IMR-90 (cell line): Measurements from ENCODE around the gene PEX10. TPM values are rescaled to one million over a fixed set of nuclear protein-coding genes. Genes with fewer than 3 reads are reported as not detected.

Experiments used
- ATAC-seq: fragments of 200-7000 bp; cut with Tn5 transposase; 2 replicates; pipeline ENCODE4 v1.9.1; 2020; ENCODE audit warnings: low read depth, mild to moderate bottlenecking, moderate library complexity
- BruUV-seq: library from RNA; stranded (reverse); fragments of 400-500 nt; replicated peaks from 2 replicates; lab custom pipeline; 2021; lab: Mats Ljungman, UMichigan
- CTCF ChIA-PET: fragments of 300-600 bp; formaldehyde crosslinking; extraction: SDS; loops from one replicate; lab custom pipeline; 2021; ENCODE audit warnings: antibody characterized with exemption; lab: Yijun Ruan, JAX
- POLR2A ChIA-PET: fragments of 300-600 bp; sonication (Branson Sonifier 250); formaldehyde crosslinking; loops from one replicate; lab custom pipeline; 2022; ENCODE audit warnings: antibody characterized with exemption; ENCODE audit not compliant: unreplicated experiment; lab: Charles Lee
- DNase-seq: peaks from one replicate; pipeline ENCODE4 v3.0.0; 2013
- H2AFZ ChIP-seq: replicated peaks from 2 replicates; pipeline ENCODE3; 2013; ENCODE audit warnings: low read length, mild to moderate bottlenecking; ENCODE audit not compliant: poor library complexity
- H2AK5ac ChIP-seq: 2 replicates; pipeline ENCODE4 v1.6.1; 2013; ENCODE audit warnings: low read depth, low read length, inconsistent platforms
- H2AK9ac ChIP-seq: replicated peaks from 2 replicates; pipeline ENCODE3; 2013; ENCODE audit warnings: mild to moderate bottlenecking, low read depth, low read length, moderate library complexity; ENCODE audit not compliant: poor library complexity
- H2BK120ac ChIP-seq: 2 replicates; pipeline ENCODE4 v1.6.1; 2013; ENCODE audit warnings: low read depth, low read length, inconsistent platforms
- H2BK15ac ChIP-seq: 3 replicates; pipeline ENCODE4 v1.6.1; 2013; ENCODE audit warnings: low read depth, low read length, inconsistent platforms
- H2BK20ac ChIP-seq: 2 replicates; pipeline ENCODE4 v1.6.1; 2013; ENCODE audit warnings: low read depth, mild to moderate bottlenecking, inconsistent platforms, low read length, moderate library complexity
- H2BK5ac ChIP-seq: 2 replicates; pipeline ENCODE4 v1.6.1; 2013; ENCODE audit warnings: mild to moderate bottlenecking, low read depth, low read length, inconsistent platforms; ENCODE audit not compliant: poor library complexity, severe bottlenecking
- H3K14ac ChIP-seq: replicated peaks from 2 replicates; pipeline ENCODE4 v1.6.1; 2013; ENCODE audit warnings: low read depth, low read length, inconsistent platforms
- H3K18ac ChIP-seq: 2 replicates; pipeline ENCODE4 v1.6.1; 2013; ENCODE audit warnings: low read depth, low read length, control low read depth
- H3K23ac ChIP-seq: 2 replicates; pipeline ENCODE4 v1.6.1; 2013; ENCODE audit warnings: low read depth, low read length, inconsistent platforms
- H3K27ac ChIP-seq: 2 replicates; pipeline ENCODE4 v1.5.1; 2013; ENCODE audit warnings: mild to moderate bottlenecking, control low read depth, low read length; ENCODE audit not compliant: insufficient read depth
- H3K27me3 ChIP-seq: 2 replicates; pipeline ENCODE4 v1.6.1; 2013; ENCODE audit warnings: low read length; ENCODE audit not compliant: control insufficient read depth, insufficient read depth
- H3K36me3 ChIP-seq: 2 replicates; pipeline ENCODE4 v1.6.1; 2013; ENCODE audit warnings: low read length, mixed read lengths; ENCODE audit not compliant: control insufficient read depth, insufficient read depth
- H3K4ac ChIP-seq: 2 replicates; pipeline ENCODE4 v1.6.1; 2013; ENCODE audit warnings: low read depth, low read length, inconsistent platforms
- H3K4me1 ChIP-seq: 2 replicates; pipeline ENCODE4 v1.6.1; 2013; ENCODE audit warnings: low read length, mixed read lengths; ENCODE audit not compliant: control insufficient read depth, insufficient read depth
- H3K4me2 ChIP-seq: 2 replicates; pipeline ENCODE4 v1.6.1; 2013; ENCODE audit warnings: low read depth, mild to moderate bottlenecking, control low read depth, low read length, moderate library complexity
- H3K4me3 ChIP-seq: 2 replicates; pipeline ENCODE4 v1.5.1; 2013; ENCODE audit warnings: low read depth, mild to moderate bottlenecking, control low read depth, low read length, moderate library complexity; ENCODE audit not compliant: insufficient read depth
- H3K56ac ChIP-seq: 2 replicates; pipeline ENCODE4 v1.6.1; 2013; ENCODE audit warnings: low read length, inconsistent platforms; ENCODE audit not compliant: insufficient read depth; ENCODE audit errors: extremely low read depth
- H3K79me1 ChIP-seq, 2 experiments: 2 replicates each; pipeline ENCODE4 v1.6.1; 2013; ENCODE audit warnings: low read length in 2 of 2, inconsistent platforms in 1 of 2, low read depth in 1 of 2
- H3K9ac ChIP-seq: 2 replicates; pipeline ENCODE4 v1.6.1; 2013; ENCODE audit warnings: low read depth, low read length, control low read depth
- H3K9me1 ChIP-seq: 2 replicates; pipeline ENCODE4 v1.6.1; 2013; ENCODE audit warnings: low read length, inconsistent platforms; ENCODE audit not compliant: insufficient read depth
- H3K9me3 ChIP-seq: 2 replicates; pipeline ENCODE4 v1.6.1; 2013; ENCODE audit warnings: low read length; ENCODE audit not compliant: control insufficient read depth, insufficient read depth
- H4K20me1 ChIP-seq: 2 replicates; pipeline ENCODE4 v1.6.1; 2013; ENCODE audit warnings: low read length, inconsistent platforms; ENCODE audit not compliant: insufficient read depth
- H4K5ac ChIP-seq: 2 replicates; pipeline ENCODE4 v1.6.1; 2013; ENCODE audit warnings: mild to moderate bottlenecking, low read depth, low read length, control low read depth
- H4K8ac ChIP-seq, 2 experiments: 2 replicates each; pipeline ENCODE4 v1.6.1; 2013; ENCODE audit warnings: low read depth in 2 of 2, low read length in 2 of 2, control low read depth in 1 of 2, inconsistent platforms in 1 of 2
- H4K91ac ChIP-seq: 2 replicates; pipeline ENCODE4 v1.6.1; 2013; ENCODE audit warnings: low read depth, low read length, inconsistent platforms; ENCODE audit not compliant: insufficient read depth
- BHLHE40 ChIP-seq: fragments of 150-350 bp; IDR thresholded peaks from 2 replicates; pipeline ENCODE4 v1.6.1; 2016; ENCODE audit warnings: mild to moderate bottlenecking, low read depth, low read length
- CHD1 ChIP-seq: IDR thresholded peaks from 2 replicates; pipeline ENCODE4 v1.6.1; 2012; ENCODE audit warnings: low read depth, low read length, improper control_type of control experiment
- ELK1 ChIP-seq: fragments of 150-350 bp; IDR thresholded peaks from 2 replicates; pipeline ENCODE4 v1.6.1; 2016; ENCODE audit warnings: low read depth, mild to moderate bottlenecking, low read length, moderate library complexity, borderline replicate concordance
- MAFK ChIP-seq: IDR thresholded peaks from 2 replicates; pipeline ENCODE4 v1.6.1; 2012; ENCODE audit warnings: low read depth, low read length, improper control_type of control experiment
- MAZ ChIP-seq: IDR thresholded peaks from 2 replicates; pipeline ENCODE4 v1.6.1; 2012; ENCODE audit warnings: low read depth, mild to moderate bottlenecking, low read length, improper control_type of control experiment, moderate library complexity, borderline replicate concordance
- MXI1 ChIP-seq: IDR thresholded peaks from 2 replicates; pipeline ENCODE4 v1.6.1; 2012; ENCODE audit warnings: low read depth, mild to moderate bottlenecking, low read length, moderate library complexity, borderline replicate concordance
- NFE2L2 ChIP-seq: fragments of 150-350 bp; IDR thresholded peaks from 2 replicates; pipeline ENCODE4 v1.6.1; 2016; ENCODE audit warnings: low read depth, mild to moderate bottlenecking, low read length
- RAD21 ChIP-seq: IDR thresholded peaks from 2 replicates; pipeline ENCODE4 v1.6.1; 2012; ENCODE audit warnings: low read length, improper control_type of control experiment
- RCOR1 ChIP-seq: IDR thresholded peaks from 2 replicates; pipeline ENCODE4 v1.6.1; 2012; ENCODE audit warnings: mild to moderate bottlenecking, low read length, improper control_type of control experiment; ENCODE audit not compliant: insufficient replicate concordance
- USF2 ChIP-seq: fragments of 150-350 bp; IDR thresholded peaks from 2 replicates; pipeline ENCODE4 v1.6.1; 2017; ENCODE audit warnings: mild to moderate bottlenecking, antibody characterized with exemption, low read length, low read depth
- WGBS, 2 experiments: methylation state at CpG; one replicate each; pipeline versions ENCODE4 v1.1.5 to v1.1.7; 2013; ENCODE audit warnings: missing lambda C conversion rate in 2 of 2; ENCODE audit not compliant: insufficient read length in 1 of 2; ENCODE audit errors: extremely low coverage in 2 of 2; 5-methylcytosine and 5-hydroxymethylcytosine counted together
- dilution Hi-C: fragments of 300-500 bp; cut with HindIII; formaldehyde crosslinking; loops from one replicate; pipeline ENCODE4 v1.14.3; 2018; ENCODE audit warnings: low sequenced_read_pairs; ENCODE audit not compliant: unreplicated experiment
- in situ Hi-C: fragments of 300-500 bp; cut with MboI; formaldehyde crosslinking; loops from 3 replicates; pipeline ENCODE4 v1.14.3; 2019; ENCODE audit warnings: low sequenced_read_pairs, inconsistent platforms, mixed read lengths
- intact Hi-C: fragments of 100-400 bp; cut with micrococcal nuclease; formaldehyde crosslinking; loops from 2 replicates; pipeline ENCODE4 v1.10.0; 2022
- polyA plus RNA-seq, 3 experiments: library from polyadenylated mRNA; depleted of rRNA; stranded (reverse); fragments of >200 nt; gene quantifications; 2 replicates each; pipeline ENCODE4 v1.2.3, GENCODE V29; 2012; ENCODE audit warnings: low replicate concordance in 1 of 3
- total RNA-seq: library from RNA; depleted of rRNA; stranded (reverse); fragments of >200 nt; gene quantifications from 2 replicates; pipeline ENCODE4 v1.2.3, GENCODE V29; 2012

PEX10 gene
- total and polyA plus RNA-seq, 2 of the 4 experiments (the other 2 are of a cell fraction): 16.9 to 19.7 TPM

DNA sequence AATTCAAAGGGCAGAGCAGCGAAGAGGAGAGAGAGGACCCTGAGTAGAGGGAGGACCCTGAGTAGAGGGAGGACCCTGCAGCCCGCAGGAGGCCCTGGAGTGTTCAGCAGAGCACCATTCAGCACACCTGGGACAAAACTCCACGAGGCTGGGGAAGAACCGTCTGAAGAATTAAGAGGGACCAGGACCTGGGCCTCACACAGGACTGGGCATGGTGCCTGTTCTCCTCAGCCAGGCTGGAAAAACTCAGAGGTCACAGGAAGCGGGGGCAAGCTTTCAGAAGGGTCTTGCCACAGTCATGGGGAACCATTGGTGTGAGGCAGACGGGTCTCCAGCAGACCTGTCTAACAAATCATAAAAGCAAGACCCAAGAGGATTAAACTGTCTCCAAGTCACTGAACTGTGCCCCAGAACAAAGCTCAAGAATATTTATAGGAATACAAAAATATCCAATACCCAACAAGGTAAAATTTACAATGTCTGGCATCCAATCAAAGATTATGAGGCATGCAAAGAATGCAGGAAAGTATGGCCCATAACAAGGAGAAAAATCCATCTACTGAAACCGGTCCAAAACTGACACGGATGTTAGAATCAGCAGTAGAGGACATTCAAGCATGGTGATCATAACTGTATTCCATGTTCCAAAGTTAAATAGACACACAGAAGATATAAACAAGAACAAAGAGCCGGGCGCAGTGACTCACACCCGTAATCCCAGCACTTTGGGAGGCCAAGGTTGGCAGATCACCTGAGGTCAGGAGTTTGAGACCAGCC is 51.6 kb downstream of the PEX10 start (continued):
- no peak for TF ChIP-seq USF2

DNA sequence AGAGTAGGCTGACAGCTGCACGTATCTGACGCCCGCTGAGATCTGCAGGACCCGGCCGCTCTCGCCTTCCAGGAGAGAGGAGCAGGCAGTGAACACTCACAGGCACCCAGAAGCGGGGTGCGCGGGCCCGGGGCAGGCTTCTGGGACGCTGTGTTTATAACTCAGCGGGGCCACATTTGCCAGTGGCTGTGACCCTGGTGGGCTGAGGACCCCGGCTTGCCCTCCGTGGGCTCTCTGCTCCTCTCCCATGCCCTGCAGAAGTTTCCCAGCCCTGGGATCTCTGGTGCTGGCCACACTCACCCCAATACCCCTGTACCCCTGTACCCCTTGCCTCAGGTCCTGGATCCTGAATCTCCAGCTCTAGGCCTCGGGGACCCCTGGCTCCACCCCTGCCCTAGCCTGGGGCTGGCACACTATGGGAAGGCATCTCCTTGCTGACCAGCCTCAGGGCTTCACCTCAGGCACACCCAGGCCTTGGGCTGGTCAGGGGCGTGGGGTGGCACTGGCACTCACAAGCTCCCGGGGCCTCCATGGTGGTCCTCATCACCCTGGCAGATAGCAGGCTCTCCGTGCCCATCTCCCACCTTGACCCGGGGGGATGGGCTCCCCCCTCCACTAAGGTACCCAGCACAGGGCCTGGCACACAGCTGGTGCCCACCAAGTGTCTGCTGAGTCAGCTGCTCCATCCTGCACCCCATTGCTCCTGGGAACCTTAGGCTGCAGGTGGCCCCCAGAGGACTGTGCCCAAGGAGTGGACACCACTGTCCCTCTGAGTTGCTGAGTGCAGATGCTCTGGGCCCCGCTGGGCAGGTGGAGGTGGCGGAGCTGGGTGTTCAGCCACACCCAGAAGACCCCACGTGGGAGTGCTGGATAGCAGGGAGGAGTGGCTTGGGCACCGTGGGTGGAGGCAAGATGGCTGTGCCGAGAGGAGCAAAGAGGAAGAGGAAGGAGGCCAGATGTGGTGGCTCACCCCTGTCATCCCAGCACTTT is 53.4 kb downstream of the PEX10 start:
- H3K4ac ChIP-seq: no peak overlapping the region
- no peak overlapping the region for H4K8ac ChIP-seq
- no peaks in the 10 kb centered on the region for H3K36me3 ChIP-seq
- ATAC-seq (no peak), DNase-seq (no peak)
- H3K9me3 ChIP-seq: no peaks in the 10 kb centered on the region
- no peak overlapping the region for H2AFZ ChIP-seq
- 72% methylated on average over 11 of the region's 24 CpGs; no CpG with 5 or more reads in 1 of the 2 experiments for WGBS, 2 experiments
- no peak overlapping the region for H3K14ac ChIP-seq
- intact Hi-C loops: no loop called here
- no peak overlapping the region for H2AK9ac ChIP-seq
- no TSS peak for BruUV-seq
- H2BK120ac ChIP-seq: no peak overlapping the region
- no peak overlapping the region for H2BK5ac ChIP-seq
- H3K79me1 ChIP-seq: no peaks in the 10 kb centered on the region
- no peak overlapping the region for H2BK15ac ChIP-seq
- ChIA-PET POLR2A (no interaction called here), CTCF (no interaction called here)
- H3K27me3 ChIP-seq: no peaks in the 10 kb centered on the region
- H3K9me1 ChIP-seq: no peaks in the 10 kb centered on the region
- H3K9ac ChIP-seq: no peak overlapping the region
- no peaks in the 10 kb centered on the region for H4K20me1 ChIP-seq
- H3K4me1 ChIP-seq: 0 out of 2 replicates have a peak, but pooled peaks cover 3% of the 10 kb centered on the region
- H3K27ac ChIP-seq: no peak overlapping the region
- in situ Hi-C loops: loop anchor here (25.0 kb wide), 1 partner anchor 397 kb away; no protein-coding TSS in a partner anchor
- no peak overlapping the region for H4K91ac ChIP-seq
- no peak overlapping the region for H3K4me3 ChIP-seq
- H4K5ac ChIP-seq: no peak overlapping the region
- H2AK5ac ChIP-seq: no peak overlapping the region
- H3K23ac ChIP-seq: no peak overlapping the region
- no peak overlapping the region for H3K18ac ChIP-seq
- no peak overlapping the region for H3K4me2 ChIP-seq
- H2BK20ac ChIP-seq: no peak overlapping the region
- H3K56ac ChIP-seq: no peak overlapping the region
- dilution Hi-C loops: no loop called here
- TF ChIP-seq RAD21: no peak
- TF ChIP-seq BHLHE40: no peak
- TF ChIP-seq MAZ: no peak
- TF ChIP-seq NFE2L2: no peak
- TF ChIP-seq MAFK: no peak
- no peak for TF ChIP-seq RCOR1
- TF ChIP-seq MXI1: no peak
- no peak for TF ChIP-seq CHD1
- no peak for TF ChIP-seq USF2
- TF ChIP-seq ELK1: no peak
